Naive thymus-derived CD4-positive, alpha-beta T cell (primary cell): ENCODE data around the gene MARCHF10. TPM values are rescaled to one million over a fixed set of nuclear protein-coding genes. Genes with fewer than 3 reads are reported as not detected.

Source experiments
- ATAC-seq: fragments of 150-1000 bp; cut with Tn5 transposase; 2 replicates; pipeline ENCODE4 v1.10.0; 2021; ENCODE audit warnings: mild to moderate bottlenecking, moderate library complexity
- CTCF ChIA-PET: fragments of 350-600 bp; sonication (Branson Sonifier 250); formaldehyde crosslinking; loops from one replicate; lab custom pipeline; 2021; ENCODE audit warnings: antibody characterized with exemption; lab: Charles Lee
- POLR2A ChIA-PET: fragments of 350-600 bp; sonication (Branson Sonifier 250); formaldehyde crosslinking; loops from one replicate; lab custom pipeline; 2021; ENCODE audit warnings: antibody characterized with exemption, inconsistent platforms; lab: Charles Lee
- DNase-seq, 9 donors: peaks; one replicate each; pipeline versions ENCODE4 v3.0.0 to v3.0.0-alpha.2; 2020 to 2022; ENCODE audit warnings: mixed read lengths in 1 of 9
- H3K27ac ChIP-seq: one replicate; pipeline ENCODE4 v1.7.0; 2013; ENCODE audit warnings: mild to moderate bottlenecking, low read depth, low read length, moderate library complexity
- H3K27me3 ChIP-seq, 2 donors: one replicate each; pipeline ENCODE4 v1.7.0; 2013; ENCODE audit warnings: low read length in 2 of 2, mild to moderate bottlenecking in 2 of 2, moderate library complexity in 2 of 2; ENCODE audit not compliant: control insufficient read depth in 2 of 2, insufficient read depth in 2 of 2
- H3K36me3 ChIP-seq, 3 experiments: 1 replicate in 2 of 3; 2 replicates in 1 of 3; pipeline ENCODE4 v1.7.0; 2013; ENCODE audit warnings: low read length in 3 of 3, mild to moderate bottlenecking in 3 of 3, moderate library complexity in 1 of 3; ENCODE audit not compliant: insufficient read depth in 3 of 3, control insufficient read depth in 2 of 3
- H3K4me1 ChIP-seq, 2 donors: one replicate each; pipeline ENCODE4 v1.7.0; 2013; ENCODE audit warnings: low read length in 2 of 2, mild to moderate bottlenecking in 2 of 2, moderate library complexity in 1 of 2; ENCODE audit not compliant: control insufficient read depth in 2 of 2, insufficient read depth in 2 of 2
- H3K4me3 ChIP-seq: 2 replicates; pipeline ENCODE4 v1.7.0; 2013; ENCODE audit warnings: mild to moderate bottlenecking, low read length
- H3K9me3 ChIP-seq, 3 experiments: 1 replicate in 2 of 3; 2 replicates in 1 of 3; pipeline ENCODE4 v1.7.0; 2013; ENCODE audit warnings: low read length in 3 of 3; ENCODE audit not compliant: control insufficient read depth in 2 of 3
- H3K27ac Mint-ChIP-seq, 9 donors: one replicate each; pipeline ENCODE4 v1.8.0; 2020 to 2022; ENCODE audit warnings: mixed read lengths in 9 of 9, mild to moderate bottlenecking in 8 of 9, moderate library complexity in 5 of 9, inconsistent platforms in 2 of 9
- H3K27me3 Mint-ChIP-seq, 5 donors: one replicate each; pipeline ENCODE4 v1.8.0; 2021 to 2022; ENCODE audit warnings: mixed read lengths in 5 of 5, mild to moderate bottlenecking in 1 of 5
- H3K36me3 Mint-ChIP-seq, 5 donors: one replicate each; pipeline ENCODE4 v1.8.0; 2020 to 2022; ENCODE audit warnings: mixed read lengths in 5 of 5, mild to moderate bottlenecking in 3 of 5, inconsistent platforms in 1 of 5
- H3K4me1 Mint-ChIP-seq, 7 donors: one replicate each; pipeline ENCODE4 v1.8.0; 2020 to 2022; ENCODE audit warnings: mixed read lengths in 7 of 7, mild to moderate bottlenecking in 3 of 7, inconsistent platforms in 1 of 7
- H3K4me3 Mint-ChIP-seq, 10 donors: one replicate each; pipeline ENCODE4 v1.8.0; 2020 to 2022; ENCODE audit warnings: mild to moderate bottlenecking in 10 of 10, mixed read lengths in 10 of 10, moderate library complexity in 6 of 10, inconsistent platforms in 2 of 10
- H3K9me3 Mint-ChIP-seq, 11 donors: one replicate each; pipeline ENCODE4 v1.8.0; 2020 to 2022; ENCODE audit warnings: mixed read lengths in 11 of 11, mild to moderate bottlenecking in 4 of 11, inconsistent platforms in 1 of 11, moderate library complexity in 1 of 11
- intact Hi-C, 2 donors: fragments of 100-400 bp; cut with micrococcal nuclease; formaldehyde crosslinking; loops; one replicate each; pipeline ENCODE4 v1.15.1; 2023
- polyA plus RNA-seq, 2 donors: library from polyadenylated mRNA; unstranded; fragments of 300-500 nt; fragmentation: Illumina TruSeq; gene quantifications; one replicate each; pipeline ENCODE4 v1.2.3, GENCODE V29; 2021
- total RNA-seq, 6 experiments: library from RNA in 5 of 6; stranded (reverse) in 5 of 6; gene quantifications; 1 replicate in 5 of 6; 2 replicates in 1 of 6; pipeline ENCODE4 v1.2.3 and lab custom pipeline; 2021 to 2026

Gene MARCHF10
- under 1 TPM in 1 of 5 experiments, not detected in 4; 0.29 TPM for total RNA-seq
- under 1 TPM; 0.13 to 0.43 TPM for polyA plus RNA-seq
- total RNA-seq (lab: John Stamatoyannopoulos, UW): not detected

GRCh38 chr17:62807812-62808575 lies at the start of gene MARCHF10:
Gene MARCHF10 (minus strand): TSS chr17:62808314. CDS start chr17:62801735, 6,579 bp downstream.
- no peaks in the 10 kb centered on the region for H3K9me3 ChIP-seq
- H3K36me3 Mint-ChIP-seq: peaks cover 0 to 4% (median 0%) of the 10 kb centered on the region in 5 donors
- H3K9me3 Mint-ChIP-seq: peaks cover 0 to 7% (median 0%) of the 10 kb centered on the region in 11 donors
- peak within 1 kb of the TSS in 5 of 10 donors; percentile 4 to 57 (median 22) for H3K4me3 Mint-ChIP-seq
- peak; percentile 36 for ATAC-seq
- no peaks in the 10 kb centered on the region for H3K27me3 ChIP-seq
- H3K4me3 ChIP-seq: no peak within 1 kb of the TSS
- H3K36me3 ChIP-seq: no peaks in the 10 kb centered on the region
- H3K4me1 ChIP-seq: no peaks in the 10 kb centered on the region
- DNase-seq: peak in 4 of 9 donors; percentile 5 to 31 (median 13)
- H3K27ac ChIP-seq: no peak within 1 kb of the TSS
- H3K27me3 Mint-ChIP-seq: peaks cover 42 to 48% (median 45%) of the 10 kb centered on the region in 5 donors
- intact Hi-C loops: no loop called here
- no peak within 1 kb of the TSS for H3K27ac Mint-ChIP-seq
- ChIA-PET CTCF (no interaction called here), POLR2A (no interaction called here)
- H3K4me1 Mint-ChIP-seq: peaks cover 0 to 10% (median 5%) of the 10 kb centered on the region in 7 donors

GRCh38 chr17:62857526-62857925 lies 49.4 kb upstream of the MARCHF10 start:
- no peak overlapping the region for H3K27ac ChIP-seq
- CTCF ChIA-PET: no interaction called here

GRCh38 chr17:62856594-62856993 lies 48.5 kb upstream of the MARCHF10 start:
- H3K27me3 ChIP-seq: no peaks in the 10 kb centered on the region
- H3K9me3 ChIP-seq: no peaks in the 10 kb centered on the region
- Mint-ChIP-seq H3K4me3 (no peak overlapping the region), H3K36me3 (no peaks in the 10 kb centered on the region), H3K27me3 (peaks cover 5 to 16% (median 8%) of the 10 kb centered on the region in 5 donors), H3K9me3 (no peaks in the 10 kb centered on the region), H3K4me1 (no peaks in the 10 kb centered on the region), H3K27ac (no peak overlapping the region)
- H3K36me3 ChIP-seq: no peaks in the 10 kb centered on the region
- no peak for DNase-seq
- H3K4me3 ChIP-seq: no peak overlapping the region
- H3K27ac ChIP-seq: no peak overlapping the region
- ChIA-PET POLR2A (no interaction called here), CTCF (no interaction called here)
- intact Hi-C loops: no loop called here
- ATAC-seq: no peak
- H3K4me1 ChIP-seq: no peaks in the 10 kb centered on the region

More at GRCh38 chr17:62857526-62857925, 49.4 kb upstream of the MARCHF10 start:
- H3K9me3 ChIP-seq: no peaks in the 10 kb centered on the region
- ATAC-seq: no peak
- H3K4me3 ChIP-seq: no peak overlapping the region
- intact Hi-C loops: no loop called here
- H3K4me1 Mint-ChIP-seq: no peaks in the 10 kb centered on the region
- H3K27me3 Mint-ChIP-seq: peaks cover 5 to 17% (median 11%) of the 10 kb centered on the region in 5 donors
- H3K27me3 ChIP-seq: no peaks in the 10 kb centered on the region
- no peak overlapping the region for H3K4me3 Mint-ChIP-seq
- no peaks in the 10 kb centered on the region for H3K36me3 ChIP-seq
- no peaks in the 10 kb centered on the region for H3K4me1 ChIP-seq
- no peaks in the 10 kb centered on the region for H3K36me3 Mint-ChIP-seq
- no peak overlapping the region for H3K27ac Mint-ChIP-seq
- no peak for DNase-seq
- no peaks in the 10 kb centered on the region for H3K9me3 Mint-ChIP-seq
- POLR2A ChIA-PET: no interaction called here

DNA sequence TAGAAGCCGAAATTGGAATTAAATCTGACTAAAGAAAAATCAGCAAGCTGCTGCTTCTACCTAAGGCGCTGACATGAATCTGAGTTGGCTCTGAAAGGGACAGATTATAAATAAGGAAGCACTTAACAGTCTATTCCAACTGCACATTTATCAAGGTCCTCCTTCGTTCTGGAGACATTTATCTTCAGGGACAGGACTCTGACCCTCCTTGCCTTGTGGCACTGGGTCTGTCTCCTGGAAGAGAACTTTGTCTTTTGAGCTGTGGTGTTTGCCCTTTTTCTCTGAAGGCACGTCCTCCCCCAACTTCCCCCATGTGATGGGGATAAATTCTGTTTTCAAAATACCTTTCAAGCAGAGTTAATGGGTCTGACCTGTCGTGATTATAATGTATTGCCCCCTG lies 47.0 kb upstream of the MARCHF10 start:
- Mint-ChIP-seq H3K36me3 (no peaks in the 10 kb centered on the region), H3K4me1 (no peaks in the 10 kb centered on the region)

GRCh38 chr17:62854098-62854680 lies 46.1 kb upstream of the MARCHF10 start:
- Mint-ChIP-seq H3K27me3 (peaks cover 5 to 15% (median 9%) of the 10 kb centered on the region in 5 donors), H3K9me3 (peaks cover 0 to 3% (median 0%) of the 10 kb centered on the region in 11 donors), H3K36me3 (no peaks in the 10 kb centered on the region), H3K4me3 (no peak overlapping the region), H3K27ac (no peak overlapping the region), H3K4me1 (no peaks in the 10 kb centered on the region)
- ChIA-PET POLR2A (interaction anchor here (0.7 kb wide), 1 partner anchor 225 kb away, joined by 3 read pairs; no protein-coding TSS in a partner anchor), CTCF (no interaction called here)
- Histone ChIP-seq H3K4me1 (no peaks in the 10 kb centered on the region), H3K9me3 (no peaks in the 10 kb centered on the region), H3K36me3 (no peaks in the 10 kb centered on the region), H3K4me3 (no peak overlapping the region), H3K27ac (no peak overlapping the region), H3K27me3 (no peaks in the 10 kb centered on the region)
- ATAC-seq: no peak
- intact Hi-C loops: no loop called here
- DNase-seq: no peak

More for the DNA sequence above, 47.0 kb upstream of the MARCHF10 start:
- intact Hi-C loops: no loop called here
- no peaks in the 10 kb centered on the region for H3K9me3 Mint-ChIP-seq
- no peak overlapping the region for H3K4me3 ChIP-seq
- no peaks in the 10 kb centered on the region for H3K36me3 ChIP-seq
- ATAC-seq (no peak), DNase-seq (no peak)
- H3K4me1 ChIP-seq: no peaks in the 10 kb centered on the region
- H3K27ac ChIP-seq: no peak overlapping the region
- no peaks in the 10 kb centered on the region for H3K9me3 ChIP-seq
- no peaks in the 10 kb centered on the region for H3K27me3 ChIP-seq
- no peak overlapping the region for H3K4me3 Mint-ChIP-seq
- peak overlapping the region in 1 of 9 donors; percentile 28 for H3K27ac Mint-ChIP-seq
- peaks cover 5 to 15% (median 9%) of the 10 kb centered on the region in 5 donors for H3K27me3 Mint-ChIP-seq
- POLR2A ChIA-PET: no interaction called here
- CTCF ChIA-PET: no interaction called here

DNA sequence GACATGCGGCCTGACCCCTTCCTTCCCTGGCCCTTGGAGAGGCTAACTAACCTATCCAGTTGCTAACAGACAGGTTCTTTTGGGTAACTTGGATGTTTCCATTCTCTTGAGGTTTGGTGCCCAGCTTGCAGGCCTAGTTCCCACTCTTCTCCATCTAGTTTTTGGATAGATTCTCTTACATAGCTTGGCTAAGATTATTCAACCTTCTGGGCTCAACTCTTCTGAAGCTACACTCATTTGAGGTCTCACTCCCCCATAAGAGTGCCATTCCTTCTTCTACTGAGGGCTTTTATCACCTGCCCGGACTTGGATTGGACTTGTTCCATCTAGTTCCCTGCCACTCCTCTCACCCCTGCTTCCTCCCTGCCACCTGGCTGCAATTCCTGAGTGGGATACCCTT lies 44.1 kb upstream of the MARCHF10 start:
- CTCF ChIA-PET: interaction anchor here (0.6 kb wide), 2 partner anchors 25 to 1194 kb away, joined by 3 to 6 read pairs; no protein-coding TSS in a partner anchor
- intact Hi-C loops: no loop called here
- no peaks in the 10 kb centered on the region for H3K36me3 ChIP-seq
- Mint-ChIP-seq H3K4me1 (no peaks in the 10 kb centered on the region), H3K4me3 (no peak overlapping the region), H3K36me3 (no peaks in the 10 kb centered on the region), H3K27me3 (peaks cover 5 to 10% (median 9%) of the 10 kb centered on the region in 5 donors), H3K27ac (no peak overlapping the region), H3K9me3 (peaks cover 0 to 3% (median 0%) of the 10 kb centered on the region in 11 donors)
- no peaks in the 10 kb centered on the region for H3K4me1 ChIP-seq
- POLR2A ChIA-PET: no interaction called here
- ATAC-seq (no peak), DNase-seq (no peak)
- H3K27ac ChIP-seq: no peak overlapping the region
- no peaks in the 10 kb centered on the region for H3K9me3 ChIP-seq
- no peaks in the 10 kb centered on the region for H3K27me3 ChIP-seq
- H3K4me3 ChIP-seq: no peak overlapping the region
